Keratinocyte (primary cell): ENCODE data around the gene IGF1R.

ENCODE experiments used
- EZH2 ChIP-seq: IDR thresholded peaks from one replicate; pipeline ENCODE4 v1.6.1; 2012; ENCODE audit warnings: inconsistent platforms, mild to moderate bottlenecking, low read length, moderate library complexity
- TF ChIP-seq, protein P1 (sequence below), 3 experiments: IDR thresholded peaks in 1 of 3; conservative IDR thresholded peaks in 1 of 3; optimal IDR thresholded peaks in 1 of 3; 2 replicates in 2 of 3; 3 replicates in 1 of 3; pipeline versions ENCODE3 to v1.5.1; 2011; ENCODE audit warnings: low read length in 3 of 3, mild to moderate bottlenecking in 3 of 3, moderate library complexity in 2 of 3, control low read depth in 1 of 3, inconsistent platforms in 1 of 3; ENCODE audit not compliant: insufficient read depth in 2 of 3; ENCODE audit errors: extremely low read depth in 1 of 3

- TF ChIP-seq, protein P1, sequence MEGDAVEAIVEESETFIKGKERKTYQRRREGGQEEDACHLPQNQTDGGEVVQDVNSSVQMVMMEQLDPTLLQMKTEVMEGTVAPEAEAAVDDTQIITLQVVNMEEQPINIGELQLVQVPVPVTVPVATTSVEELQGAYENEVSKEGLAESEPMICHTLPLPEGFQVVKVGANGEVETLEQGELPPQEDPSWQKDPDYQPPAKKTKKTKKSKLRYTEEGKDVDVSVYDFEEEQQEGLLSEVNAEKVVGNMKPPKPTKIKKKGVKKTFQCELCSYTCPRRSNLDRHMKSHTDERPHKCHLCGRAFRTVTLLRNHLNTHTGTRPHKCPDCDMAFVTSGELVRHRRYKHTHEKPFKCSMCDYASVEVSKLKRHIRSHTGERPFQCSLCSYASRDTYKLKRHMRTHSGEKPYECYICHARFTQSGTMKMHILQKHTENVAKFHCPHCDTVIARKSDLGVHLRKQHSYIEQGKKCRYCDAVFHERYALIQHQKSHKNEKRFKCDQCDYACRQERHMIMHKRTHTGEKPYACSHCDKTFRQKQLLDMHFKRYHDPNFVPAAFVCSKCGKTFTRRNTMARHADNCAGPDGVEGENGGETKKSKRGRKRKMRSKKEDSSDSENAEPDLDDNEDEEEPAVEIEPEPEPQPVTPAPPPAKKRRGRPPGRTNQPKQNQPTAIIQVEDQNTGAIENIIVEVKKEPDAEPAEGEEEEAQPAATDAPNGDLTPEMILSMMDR (optimal IDR thresholded peaks at IDR 0.05 in 1 of 3, IDR thresholded peaks at IDR 0.05 in 1 of 3, conservative IDR thresholded peaks at IDR 0.05 in 1 of 3; ENCODE audit: extremely low read depth in 1 of 3, insufficient read depth in 2 of 3, low read length in 3 of 3), result peak in 1 of 3 experiments; percentile 26
- no peak for TF ChIP-seq EZH2
Measured at GRCh38 chr15:98914626-98915025, 266.3 kb downstream of the IGF1R start.
